ENCODE measurements around the gene PPP3R1. TPM values are rescaled to one million over a fixed set of nuclear protein-coding genes. Genes with fewer than 3 reads are reported as not detected.
A peak's percentile ranks its signal among the peaks of the same experiment; 100 is the strongest.

Gene PPP3R1
- total and polyA plus RNA-seq, 9 of the 15 experiments (the other 6 are each of a cell fraction or from before 2014, with no cell fraction given) = 3.7 to 70.0 (median 24.8) TPM

- TF ChIP-seq DEAF1 (CRISPR knock-in tag; IDR thresholded peaks at IDR 0.05) (peak; percentile 29; the same call in 1 of the 2 replicates), HMBOX1 (IDR thresholded peaks at IDR 0.05) (no peak), TAF15 (IDR thresholded peaks at IDR 0.05; ENCODE audit: low read depth, low read length) (no peak), ZFP30 (CRISPR knock-in tag; IDR thresholded peaks at IDR 0.05; ENCODE audit: borderline replicate concordance) (no peak), RHOXF2B (CRISPR knock-in tag; conservative IDR thresholded peaks at IDR 0.05) (no peak), ATF4 (CRISPR knock-in tag; IDR thresholded peaks at IDR 0.05) (no peak), HOXB6 (CRISPR knock-in tag; IDR thresholded peaks at IDR 0.05; ENCODE audit: borderline replicate concordance) (no peak), TCF7 (IDR thresholded peaks at IDR 0.05; ENCODE audit: borderline replicate concordance) (no peak), COPS2 (conservative IDR thresholded peaks at IDR 0.05) (no peak), ETV1 (tag; conservative IDR thresholded peaks at IDR 0.05; ENCODE audit: low read depth) (0 out of 2 replicates have a peak, but pooled peaks have one; percentile 7), FOXJ2 (tag; IDR thresholded peaks at IDR 0.05) (no peak), DDX20 (tag; IDR thresholded peaks at IDR 0.05; ENCODE audit: low read depth) (no peak), ZNF143 (CRISPR knock-in tag; IDR thresholded peaks at IDR 0.05) (no peak), ZBTB12 (CRISPR knock-in tag; IDR thresholded peaks at IDR 0.05) (no peak), CTCFL (IDR thresholded peaks at IDR 0.05; ENCODE audit: borderline replicate concordance, insufficient read depth, low read depth, low read length, poor library complexity, severe bottlenecking) (peak; percentile 57), SPI1 (IDR thresholded peaks at IDR 0.05; ENCODE audit: borderline replicate concordance, low read depth, low read length) (no peak), SRF (CRISPR knock-in tag; IDR thresholded peaks at IDR 0.05) (peak in 1 of 2 experiments; percentile 79; a peak in 2 of 4 replicates), BRD9 (IDR thresholded peaks at IDR 0.05; ENCODE audit: low read depth, partially characterized antibody) (no peak), SNRNP70 (optimal IDR thresholded peaks at IDR 0.05; ENCODE audit: low read depth, low read length) (no peak)
Observed at GRCh38 chr2:68185541-68186164, 66.7 kb downstream of the PPP3R1 start (continued).

Data from K562 (cell line).